NCI-H2107 treated with DMSO at 0.1 percent for 48 hours (cell line): ENCODE results near the gene CUL3.

Experiments used
- DNase-seq: peaks from one replicate; lab custom pipeline; 2025; ENCODE audit not compliant: unreplicated experiment; lab: John Stamatoyannopoulos, UW

Gene CUL3

GRCh38 chr2:224432003-224432579 lies 153.1 kb downstream of the CUL3 start:
- no peak for DNase-seq

- DNase-seq = no peak
Observed at GRCh38 chr2:224429441-224429810, 155.7 kb downstream of the CUL3 start.

GRCh38 chr2:224428787-224429440 lies 156.2 kb downstream of the CUL3 start:
- DNase-seq = no peak

GRCh38 chr2:224427471-224427870 lies 157.7 kb downstream of the CUL3 start:
- no peak for DNase-seq

GRCh38 chr2:224426656-224427055 lies 158.5 kb downstream of the CUL3 start:
- no peak for DNase-seq

GRCh38 chr2:224421065-224421464 lies 164.1 kb downstream of the CUL3 start:
- DNase-seq = no peak
